Measurements from ENCODE around the gene FBXO42. TPM values are rescaled to one million over a fixed set of nuclear protein-coding genes. Genes with fewer than 3 reads are reported as not detected.

Gene FBXO42
- total and polyA plus RNA-seq, 2 experiments from 2014 or later: 6.0 to 20.7 TPM

DNA sequence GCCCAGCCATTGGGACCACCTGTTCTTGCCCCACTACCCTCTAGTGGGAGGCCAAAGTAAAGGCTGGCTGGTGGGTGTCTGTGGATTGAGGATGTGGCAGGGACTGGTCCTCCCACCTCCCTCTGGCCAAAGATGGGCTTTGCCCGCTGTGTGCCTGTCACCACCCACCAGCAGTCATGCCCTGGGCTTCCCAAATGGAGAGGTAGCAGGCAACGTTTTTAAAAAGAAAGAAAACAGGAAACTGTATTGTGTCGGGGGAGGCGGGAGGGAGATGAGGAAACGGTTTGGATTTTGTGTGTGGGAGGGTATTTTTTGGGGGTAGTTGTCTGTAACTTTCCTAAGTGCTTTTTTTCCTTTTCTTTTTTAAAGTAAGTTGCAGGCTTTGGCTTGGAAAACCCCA lies 44.8 kb upstream of the FBXO42 start (continued):
- TF ChIP-seq REST (IDR thresholded peaks at IDR 0.05; ENCODE audit: unreplicated experiment): no peak
- no peak for TF ChIP-seq STAT1 (IDR thresholded peaks at IDR 0.05; ENCODE audit: unreplicated experiment)
- TF ChIP-seq CTCF (conservative IDR thresholded peaks at IDR 0.05; ENCODE audit: low read depth in 2 of 2): no peak
- TF ChIP-seq CREB1 (CRISPR knock-in tag; IDR thresholded peaks at IDR 0.05; ENCODE audit: low read depth): no peak
- no peak for TF ChIP-seq EZH2 (IDR thresholded peaks at IDR 0.05; ENCODE audit: low read depth, unreplicated experiment)
- TF ChIP-seq ETS1 (IDR thresholded peaks at IDR 0.05): no peak
- no peak for TF ChIP-seq POLR2AphosphoS5 (IDR thresholded peaks at IDR 0.05; ENCODE audit: low read depth)

DNA sequence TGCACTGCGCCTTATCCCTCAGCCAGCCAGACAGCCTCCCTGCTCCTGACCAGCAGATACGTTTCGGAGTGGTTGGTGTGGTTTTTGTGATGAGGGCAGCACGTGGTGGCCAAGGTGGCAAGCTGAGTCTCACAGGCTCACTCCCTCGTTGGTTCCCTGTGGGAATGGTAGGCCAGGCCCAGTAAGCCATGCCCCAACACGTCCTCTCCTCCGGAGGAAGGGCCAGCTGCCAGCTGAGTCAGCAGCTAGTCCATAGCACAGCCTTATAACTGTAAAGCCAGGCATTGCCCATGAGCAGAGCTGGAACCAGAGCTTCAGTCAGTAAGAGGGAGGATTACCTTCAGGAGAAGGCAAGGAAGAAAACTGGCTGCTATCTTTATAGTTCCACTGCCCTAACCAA lies 44.3 kb upstream of the FBXO42 start:
- no peaks in the 10 kb centered on the region for H3K9me2 ChIP-seq (ENCODE audit: insufficient read depth)
- DNase-seq (ENCODE audit: low spot score) (no peak), ATAC-seq (no peak)
- no peaks in the 10 kb centered on the region for H3K9me3 Mint-ChIP-seq
- H3K36me3 ChIP-seq (ENCODE audit: insufficient read depth): peaks cover 7% of the 10 kb centered on the region
- H3K79me2 ChIP-seq (replicated peaks; ENCODE audit: insufficient read depth): peaks cover 26% of the 10 kb centered on the region
- peaks cover 23% of the 10 kb centered on the region for H3K4me1 ChIP-seq (ENCODE audit: insufficient read depth)
- peak overlapping the region; percentile 90 for H3K27ac Mint-ChIP-seq
- peaks cover 11% of the 10 kb centered on the region for H3K27me3 Mint-ChIP-seq (ENCODE audit: insufficient read depth, low read depth, poor library complexity)
- H3K4me2 ChIP-seq: no peak overlapping the region
- H4K20me1 ChIP-seq (replicated peaks; ENCODE audit: insufficient read depth): peaks cover 31% of the 10 kb centered on the region
- TF ChIP-seq NANOG (IDR thresholded peaks at IDR 0.05; ENCODE audit: borderline replicate concordance) (no peak), POLR2AphosphoS5 (IDR thresholded peaks at IDR 0.05; ENCODE audit: low read depth) (0 out of 2 replicates have a peak, but pooled peaks have one; percentile 23)
- H2AFZ ChIP-seq: no peak overlapping the region
- peaks cover 38% of the 10 kb centered on the region for H3K4me1 Mint-ChIP-seq
- no peak overlapping the region for H3K4me3 Mint-ChIP-seq
- no peaks in the 10 kb centered on the region for H3K27me3 ChIP-seq (ENCODE audit: insufficient read depth)
- H3K27ac ChIP-seq (ENCODE audit: low read depth): no peak overlapping the region
- peaks cover 47% of the 10 kb centered on the region for H3K36me3 Mint-ChIP-seq (ENCODE audit: low read depth)
- H3F3A ChIP-seq (replicated peaks; ENCODE audit: low read depth): no peaks in the 10 kb centered on the region
- H3K4me3 ChIP-seq: no peak overlapping the region
